ENCODE measurements around the gene ADAD1.

The ADAD1 gene

DNA sequence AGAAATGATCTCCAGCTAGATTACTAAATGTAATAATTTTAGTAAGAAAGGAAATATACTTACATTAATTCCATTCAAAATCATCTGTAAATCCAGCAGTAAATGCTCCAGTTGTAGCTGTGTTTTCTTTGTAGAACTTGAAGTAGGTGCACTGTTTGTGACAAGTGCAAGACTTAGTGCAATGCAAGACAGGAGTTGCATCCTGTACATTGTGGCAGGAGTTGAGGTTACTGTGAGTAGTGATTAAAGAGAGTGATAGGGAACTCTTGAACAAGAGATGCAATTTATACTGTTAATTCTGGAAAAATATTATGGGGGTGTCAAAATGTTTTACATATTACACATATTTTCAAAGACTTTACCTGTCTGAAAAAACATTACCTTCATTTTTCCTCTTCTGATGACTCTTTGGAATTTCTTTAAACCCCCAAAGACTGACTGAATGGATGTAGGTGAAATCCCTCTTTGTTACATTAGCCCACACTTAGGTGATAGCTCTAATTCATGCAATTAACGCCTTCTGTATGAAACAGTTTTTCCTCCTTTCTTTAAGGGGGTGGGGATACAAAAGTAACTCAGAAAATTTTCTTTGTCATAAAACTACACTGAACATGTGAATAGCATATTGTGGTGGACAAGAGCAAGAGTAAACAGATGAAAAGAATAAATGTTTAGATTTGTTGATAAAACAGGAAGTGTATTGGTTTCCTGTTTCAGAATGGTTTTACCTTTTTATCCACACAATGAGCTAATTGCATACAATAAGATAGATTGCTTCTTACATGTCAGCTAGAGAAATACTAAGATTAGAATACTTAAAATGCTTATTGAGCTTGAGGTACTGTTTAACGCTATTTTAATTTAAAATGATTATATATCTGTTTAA is 77.7 kb downstream of the ADAD1 start, which contains the start of gene IL2:
TSS of gene IL2 (minus strand) at position 495 of the 886 bp plus-strand sequence. CDS start at position 210, 285 bp downstream.
- no peak for DNase-seq (ENCODE audit: low spot score)

DNA sequence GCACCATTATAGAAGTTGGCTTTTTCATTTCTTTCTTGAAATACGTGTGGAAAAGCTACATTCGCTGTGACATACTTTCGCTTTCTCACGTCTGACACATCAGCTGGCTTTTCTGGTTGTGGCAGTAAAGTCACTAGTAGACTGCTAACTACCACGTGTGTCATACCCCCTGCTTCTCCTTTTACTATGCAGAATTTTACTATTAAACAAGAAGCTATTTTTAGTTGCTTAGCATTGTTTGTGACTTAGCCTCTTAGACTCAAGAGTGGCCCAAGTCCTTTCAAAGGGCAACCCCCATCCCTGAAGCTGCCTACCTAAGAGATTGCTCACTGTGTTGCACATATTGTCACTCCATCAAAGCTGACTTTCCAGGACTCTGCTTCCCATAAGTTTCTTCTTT is 79.8 kb downstream of the ADAD1 start:
- DNase-seq (ENCODE audit: low spot score), result no peak

DNA sequence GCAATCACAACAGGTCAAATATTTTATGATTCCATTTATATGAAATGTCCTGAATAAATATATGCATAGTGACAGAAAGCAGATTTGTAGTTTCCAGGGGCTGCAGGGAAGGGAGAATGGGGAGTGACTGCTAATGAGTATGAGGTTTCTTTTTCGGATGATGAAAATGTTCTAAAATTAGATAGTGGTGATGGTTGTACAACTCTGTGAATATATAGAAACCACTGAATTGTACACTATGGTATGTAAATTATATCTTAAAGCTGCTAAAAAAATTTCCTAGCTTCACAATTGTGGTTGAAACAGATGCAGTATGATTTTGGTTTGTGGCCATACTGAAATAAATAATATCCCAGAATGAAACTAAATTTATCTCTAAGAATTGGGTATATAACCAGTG is 90.6 kb downstream of the ADAD1 start:
- no peak for DNase-seq (ENCODE audit: low spot score)

DNA sequence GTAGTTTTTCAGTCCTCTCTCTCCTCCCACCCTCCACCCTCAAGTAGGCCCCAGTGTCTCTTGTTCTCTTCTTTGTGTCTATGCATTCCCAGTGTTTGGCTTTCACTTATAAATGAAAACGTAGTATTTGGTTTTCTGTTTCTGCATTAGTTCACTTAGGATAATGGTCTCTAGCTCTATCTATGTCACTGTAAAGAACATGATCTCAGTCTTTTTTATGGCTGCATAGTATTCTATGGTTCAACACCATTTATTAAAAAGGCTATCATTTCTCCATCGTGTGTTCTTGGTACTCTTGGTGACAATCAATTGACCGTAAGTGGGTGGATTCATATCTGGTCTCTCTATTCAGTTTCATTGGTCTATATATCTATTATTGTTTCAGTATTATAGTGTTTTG is 96.4 kb downstream of the ADAD1 start:
- no peak for DNase-seq (ENCODE audit: low spot score)

DNA sequence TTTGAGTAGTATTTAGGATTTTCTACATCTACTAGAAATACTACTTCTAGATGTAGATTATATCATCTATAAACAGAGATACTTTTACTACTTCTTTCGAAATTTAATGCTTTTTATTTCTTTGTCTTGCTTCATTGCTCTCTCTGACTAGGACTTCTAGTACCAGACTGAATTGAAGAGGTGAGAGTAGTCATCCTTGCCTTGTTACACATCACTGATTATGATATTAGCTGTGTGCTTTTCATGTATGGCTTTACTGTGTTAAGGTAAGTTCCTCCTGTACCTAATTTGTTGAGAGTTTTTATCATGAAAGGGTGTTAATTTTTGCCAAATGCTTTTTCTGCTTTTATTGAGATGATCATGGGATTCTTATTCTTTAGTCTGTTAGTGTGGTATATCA is 97.3 kb downstream of the ADAD1 start:
- DNase-seq (ENCODE audit: low spot score), result no peak

DNA sequence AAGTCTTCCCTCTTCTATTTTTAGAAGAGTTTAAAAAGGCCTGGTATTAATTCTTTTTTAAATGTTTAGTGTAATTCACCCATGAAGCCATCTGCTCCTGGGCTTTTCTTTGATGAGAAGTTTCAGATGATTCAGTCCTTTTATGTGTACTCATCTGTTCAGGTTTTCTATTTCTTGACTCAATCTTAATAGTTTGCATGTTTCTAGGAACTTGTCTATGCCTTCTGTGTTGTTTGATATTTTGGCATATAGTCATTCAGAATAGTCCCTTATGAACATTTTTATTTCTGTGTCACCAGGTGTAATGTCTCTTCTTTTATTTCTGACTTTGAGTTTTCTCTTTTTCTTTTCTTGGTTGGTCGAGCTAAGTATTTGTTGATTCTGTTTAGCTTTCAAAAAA is 97.9 kb downstream of the ADAD1 start:
- DNase-seq (ENCODE audit: low spot score), result no peak
